Neural progenitor cell (in vitro differentiated cells): Measurements from ENCODE around the gene CHDH. TPM values are rescaled to one million over a fixed set of nuclear protein-coding genes. Genes with fewer than 3 reads are reported as not detected.
A peak's percentile ranks its signal among the peaks of the same experiment; 100 is the strongest.

Source experiments
- DNase-seq: peaks from one replicate; pipeline ENCODE4 v3.0.0-alpha.2; 2016; ENCODE audit warnings: low spot score
- H2AFZ ChIP-seq: fragments of 200-600 bp; sonication (generic); replicated peaks from 2 replicates; pipeline ENCODE4 v1.6.1; 2016; ENCODE audit warnings: antibody characterized with exemption
- H3F3A ChIP-seq: fragments of 200-600 bp; sonication (generic); 2 replicates; pipeline ENCODE4 v1.6.1; 2016; ENCODE audit warnings: antibody characterized with exemption, low read depth
- H3K27ac ChIP-seq: fragments of 200-600 bp; sonication (generic); 2 replicates; pipeline ENCODE4 v1.5.1; 2016; ENCODE audit warnings: mild to moderate bottlenecking
- H3K27me3 ChIP-seq: fragments of 200-600 bp; sonication (generic); 2 replicates; pipeline ENCODE4 v1.6.1; 2016; ENCODE audit warnings: mild to moderate bottlenecking, moderate library complexity
- H3K36me3 ChIP-seq: fragments of 200-600 bp; sonication (generic); 2 replicates; pipeline ENCODE4 v1.5.1; 2016
- H3K4me1 ChIP-seq: fragments of 200-600 bp; sonication (generic); 2 replicates; pipeline ENCODE4 v1.6.1; 2016; ENCODE audit warnings: mixed run types
- H3K4me2 ChIP-seq: fragments of 200-600 bp; sonication (generic); 2 replicates; pipeline ENCODE4 v1.6.1; 2016
- H3K4me3 ChIP-seq: fragments of 200-600 bp; sonication (generic); 2 replicates; pipeline ENCODE4 v1.5.1; 2016
- H3K79me2 ChIP-seq: fragments of 200-600 bp; sonication (generic); 2 replicates; pipeline ENCODE4 v1.6.1; 2016; ENCODE audit warnings: low read depth
- H3K9ac ChIP-seq: fragments of 200-600 bp; sonication (generic); 2 replicates; pipeline ENCODE4 v1.6.1; 2016
- H3K9me3 ChIP-seq: fragments of 200-600 bp; sonication (generic); 2 replicates; pipeline ENCODE4 v1.5.1; 2016; ENCODE audit warnings: low read depth
- H4K20me1 ChIP-seq: fragments of 200-600 bp; sonication (generic); 2 replicates; pipeline ENCODE4 v1.6.1; 2016; ENCODE audit warnings: low read depth
- H3K27ac Mint-ChIP-seq: 3 replicates; pipeline ENCODE4 v1.8.0; 2021; ENCODE audit warnings: mixed read lengths
- H3K27me3 Mint-ChIP-seq: 2 replicates; pipeline ENCODE4 v1.8.0; 2022; ENCODE audit warnings: low read depth, mild to moderate bottlenecking, inconsistent platforms, moderate library complexity, mixed read lengths; ENCODE audit not compliant: insufficient read depth
- H3K36me3 Mint-ChIP-seq: 3 replicates; pipeline ENCODE4 v1.8.0; 2021; ENCODE audit warnings: mixed read lengths
- H3K4me1 Mint-ChIP-seq: 3 replicates; pipeline ENCODE4 v1.8.0; 2021; ENCODE audit warnings: mixed read lengths
- H3K4me3 Mint-ChIP-seq: 3 replicates; pipeline ENCODE4 v1.8.0; 2021; ENCODE audit warnings: mild to moderate bottlenecking, moderate library complexity, mixed read lengths
- H3K9me3 Mint-ChIP-seq: 3 replicates; pipeline ENCODE4 v1.8.0; 2020; ENCODE audit warnings: mixed read lengths
- EZH2 ChIP-seq: fragments of 200-600 bp; sonication (generic); IDR thresholded peaks from 2 replicates; pipeline ENCODE4 v1.6.1; 2017; ENCODE audit warnings: antibody characterized with exemption, mild to moderate bottlenecking, moderate library complexity
- EZH2phosphoT487 ChIP-seq: fragments of 200-600 bp; sonication (generic); IDR thresholded peaks from 2 replicates; pipeline ENCODE4 v1.6.1; 2017; ENCODE audit warnings: antibody characterized with exemption
- total RNA-seq: library from RNA; depleted of rRNA; stranded (reverse); fragments of >200 nt; gene quantifications from 2 replicates; pipeline ENCODE4 v1.2.3, GENCODE V29; 2015; ENCODE audit warnings: low replicate concordance
- TF ChIP-seq, protein P1 (sequence below): fragments of 200-600 bp; sonication (generic); IDR thresholded peaks from 2 replicates; pipeline ENCODE4 v1.5.1; 2017; ENCODE audit warnings: antibody characterized with exemption, mild to moderate bottlenecking

The CHDH gene
- total RNA-seq, 1 donor from 2014 or later: 1.5 TPM

DNA sequence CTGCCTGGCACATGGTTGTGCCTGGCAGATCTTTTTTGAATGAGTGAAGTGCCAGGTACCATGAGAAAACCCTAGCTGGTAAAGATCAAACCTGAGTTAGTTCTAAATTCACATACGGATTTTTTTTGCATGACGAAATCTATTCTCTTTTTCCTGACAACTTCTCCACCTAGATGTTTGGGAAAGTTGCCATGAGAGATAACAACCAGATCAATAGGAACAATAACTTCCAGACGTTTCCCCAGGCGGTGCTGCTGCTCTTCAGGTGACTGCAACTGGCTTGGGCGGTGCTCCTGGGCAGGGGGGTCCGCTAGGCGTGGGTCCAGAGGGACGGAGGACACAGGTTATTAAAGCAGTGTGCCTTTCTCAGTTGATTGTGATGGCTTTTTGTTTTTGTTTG is 71.8 kb downstream of the CHDH start:
- no peak for DNase-seq
- Mint-ChIP-seq H3K27me3 (peaks cover 8% of the 10 kb centered on the region), H3K9me3 (no peaks in the 10 kb centered on the region), H3K36me3 (no peaks in the 10 kb centered on the region), H3K4me1 (peaks cover 37% of the 10 kb centered on the region), H3K4me3 (no peak overlapping the region), H3K27ac (no peak overlapping the region)
- Histone ChIP-seq H3K4me3 (no peak overlapping the region), H3K4me2 (no peak overlapping the region), H3K27ac (no peak overlapping the region), H3K27me3 (no peaks in the 10 kb centered on the region), H3K79me2 (no peaks in the 10 kb centered on the region), H2AFZ (no peak overlapping the region), H4K20me1 (no peaks in the 10 kb centered on the region), H3K4me1 (peaks cover 31% of the 10 kb centered on the region), H3K9me3 (no peaks in the 10 kb centered on the region), H3K36me3 (no peaks in the 10 kb centered on the region), H3K9ac (no peak overlapping the region), H3F3A (no peaks in the 10 kb centered on the region)
- TF ChIP-seq EZH2 (no peak), EZH2phosphoT487 (no peak)
- TF ChIP-seq, protein P1, sequence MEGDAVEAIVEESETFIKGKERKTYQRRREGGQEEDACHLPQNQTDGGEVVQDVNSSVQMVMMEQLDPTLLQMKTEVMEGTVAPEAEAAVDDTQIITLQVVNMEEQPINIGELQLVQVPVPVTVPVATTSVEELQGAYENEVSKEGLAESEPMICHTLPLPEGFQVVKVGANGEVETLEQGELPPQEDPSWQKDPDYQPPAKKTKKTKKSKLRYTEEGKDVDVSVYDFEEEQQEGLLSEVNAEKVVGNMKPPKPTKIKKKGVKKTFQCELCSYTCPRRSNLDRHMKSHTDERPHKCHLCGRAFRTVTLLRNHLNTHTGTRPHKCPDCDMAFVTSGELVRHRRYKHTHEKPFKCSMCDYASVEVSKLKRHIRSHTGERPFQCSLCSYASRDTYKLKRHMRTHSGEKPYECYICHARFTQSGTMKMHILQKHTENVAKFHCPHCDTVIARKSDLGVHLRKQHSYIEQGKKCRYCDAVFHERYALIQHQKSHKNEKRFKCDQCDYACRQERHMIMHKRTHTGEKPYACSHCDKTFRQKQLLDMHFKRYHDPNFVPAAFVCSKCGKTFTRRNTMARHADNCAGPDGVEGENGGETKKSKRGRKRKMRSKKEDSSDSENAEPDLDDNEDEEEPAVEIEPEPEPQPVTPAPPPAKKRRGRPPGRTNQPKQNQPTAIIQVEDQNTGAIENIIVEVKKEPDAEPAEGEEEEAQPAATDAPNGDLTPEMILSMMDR: no peak

DNA sequence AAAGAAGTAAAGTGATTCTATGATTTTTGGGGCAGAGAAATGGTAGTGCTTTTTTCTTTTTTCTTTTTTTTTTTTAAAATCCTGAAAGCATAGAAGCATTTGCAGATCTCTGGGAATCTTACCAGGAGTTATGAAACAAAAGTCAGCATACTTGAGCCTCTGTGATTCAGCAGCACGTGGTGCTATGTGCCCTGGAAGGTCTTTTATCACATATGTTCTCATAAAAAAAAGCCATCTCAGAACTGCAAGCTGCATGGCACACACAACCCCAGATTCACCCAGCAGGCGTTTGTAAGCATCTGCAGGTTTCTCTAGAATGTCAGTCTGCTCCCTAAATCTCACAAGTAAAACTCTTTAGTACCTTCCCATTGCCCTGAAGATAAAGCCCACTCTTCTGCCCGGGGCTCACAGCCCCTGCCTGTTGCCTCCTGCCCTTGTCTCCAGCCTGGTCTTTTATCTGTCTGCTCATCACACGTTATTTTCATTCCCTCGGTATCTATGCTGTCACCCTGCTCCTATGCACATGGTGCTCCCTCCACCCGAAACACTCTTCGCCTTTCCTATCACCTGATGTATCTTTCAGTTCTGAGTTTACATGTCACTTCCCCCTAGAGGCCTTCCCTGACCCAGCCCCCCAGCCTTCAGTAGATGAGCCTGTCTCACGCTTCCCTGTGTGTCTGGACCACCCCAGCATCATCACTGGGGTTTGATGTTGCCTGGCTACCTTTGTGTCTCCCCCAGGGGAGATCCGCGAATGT is 72.4 kb downstream of the CHDH start:
- peaks cover 43% of the 10 kb centered on the region for H3K4me1 Mint-ChIP-seq
- no peak overlapping the region for H2AFZ ChIP-seq
- H3K27ac Mint-ChIP-seq: peak overlapping the region; percentile 2

DNA sequence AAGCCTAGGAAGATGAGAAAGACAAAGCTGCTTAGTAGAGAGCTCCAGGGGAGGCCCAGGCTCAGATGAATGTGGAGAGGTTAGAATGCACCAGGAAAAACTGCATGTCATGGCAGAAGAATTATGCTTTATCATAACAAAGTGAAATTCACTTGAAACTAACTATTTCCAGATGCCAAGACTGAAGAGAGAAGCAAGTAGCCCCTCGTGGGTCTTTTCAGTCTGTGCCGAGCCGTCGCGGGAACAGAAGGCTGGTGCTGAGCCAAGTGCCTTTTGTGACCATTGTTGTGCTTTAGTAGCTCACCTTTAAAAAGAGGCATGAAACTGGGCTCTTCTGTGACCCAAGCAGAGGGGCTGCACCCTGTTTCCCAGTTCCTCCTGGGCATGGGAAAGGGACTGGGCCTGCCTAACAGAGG is 73.2 kb downstream of the CHDH start:
- Mint-ChIP-seq H3K4me1 (peaks cover 48% of the 10 kb centered on the region), H3K4me3 (peak overlapping the region; percentile 12), H3K27me3 (peaks cover 8% of the 10 kb centered on the region), H3K27ac (no peak overlapping the region), H3K36me3 (no peaks in the 10 kb centered on the region), H3K9me3 (no peaks in the 10 kb centered on the region)
- Histone ChIP-seq H4K20me1 (no peaks in the 10 kb centered on the region), H3K9ac (no peak overlapping the region), H3K4me1 (peaks cover 41% of the 10 kb centered on the region), H3K9me3 (no peaks in the 10 kb centered on the region), H3K4me2 (no peak overlapping the region), H3K36me3 (no peaks in the 10 kb centered on the region), H3K79me2 (no peaks in the 10 kb centered on the region), H3K27me3 (no peaks in the 10 kb centered on the region), H3F3A (no peaks in the 10 kb centered on the region), H3K27ac (no peak overlapping the region), H3K4me3 (no peak overlapping the region), H2AFZ (peak overlapping the region; percentile 77)
- no peak for DNase-seq
- TF ChIP-seq, protein P1: no peak
- TF ChIP-seq EZH2phosphoT487 (no peak), EZH2 (no peak)

More for the DNA sequence above, 72.4 kb downstream of the CHDH start:
- no peaks in the 10 kb centered on the region for H3K36me3 ChIP-seq
- no peaks in the 10 kb centered on the region for H3K79me2 ChIP-seq
- H3K4me3 ChIP-seq: no peak overlapping the region
- Mint-ChIP-seq H3K9me3 (no peaks in the 10 kb centered on the region), H3K27me3 (peaks cover 8% of the 10 kb centered on the region), H3K4me3 (no peak overlapping the region), H3K36me3 (no peaks in the 10 kb centered on the region)
- no peak overlapping the region for H3K9ac ChIP-seq
- H3K27me3 ChIP-seq: no peaks in the 10 kb centered on the region
- no peak for DNase-seq
- H3K4me1 ChIP-seq: peaks cover 37% of the 10 kb centered on the region
- no peak for TF ChIP-seq EZH2phosphoT487
- no peak for TF ChIP-seq EZH2
- TF ChIP-seq, protein P1: no peak
- H3K27ac ChIP-seq: no peak overlapping the region
- H3K4me2 ChIP-seq: no peak overlapping the region
- no peaks in the 10 kb centered on the region for H3F3A ChIP-seq
- H4K20me1 ChIP-seq: no peaks in the 10 kb centered on the region
- H3K9me3 ChIP-seq: no peaks in the 10 kb centered on the region
